Measurements from ENCODE around the gene PIK3C3.
"Not testable (repeated sequence)": the region's sequence is repeated elsewhere in the genome, so short reads cannot be mapped to it uniquely, and the experiment has no call there.

Gene PIK3C3

DNA sequence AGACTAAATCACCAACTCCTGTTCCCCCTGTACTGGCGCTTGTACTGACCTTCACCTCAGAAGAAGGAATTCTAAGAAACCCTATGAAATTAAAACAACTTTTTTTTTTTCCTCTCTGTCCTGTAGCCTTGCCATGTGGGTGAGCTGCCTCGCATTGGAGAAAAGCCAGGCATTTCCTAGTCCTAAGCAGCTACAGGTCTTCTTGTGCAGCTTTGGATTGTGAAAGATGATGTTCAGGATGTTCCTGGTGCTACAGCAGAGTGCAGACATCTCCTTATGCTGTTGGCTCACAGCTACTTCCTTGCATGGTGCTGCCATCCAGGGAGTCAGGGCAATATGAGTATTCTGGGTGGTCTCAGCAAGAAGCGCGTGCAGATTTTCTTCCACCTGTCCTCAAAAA, 11.9 kb downstream of the PIK3C3 start:
- no peak for DNase-seq

DNA sequence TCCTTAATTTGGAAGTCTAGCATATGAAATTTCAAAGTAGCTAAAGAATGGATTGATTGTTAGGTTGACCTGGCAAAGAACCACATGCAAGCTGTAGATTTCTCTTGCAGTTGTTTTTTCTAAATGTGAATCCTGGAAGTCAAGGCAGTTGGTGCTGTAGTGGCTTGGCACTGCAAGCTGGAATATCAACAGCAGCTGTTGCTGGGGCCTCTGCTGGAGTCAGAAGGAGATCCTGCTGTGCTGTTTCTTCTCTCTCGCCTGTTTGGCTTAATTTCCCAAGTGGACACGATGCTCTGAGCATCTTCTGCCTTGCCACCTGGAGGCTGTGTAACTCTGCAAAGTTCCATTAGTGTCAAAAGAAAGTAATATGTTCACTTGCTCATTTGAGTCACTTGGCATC, 12.6 kb downstream of the PIK3C3 start:
- no peak for DNase-seq

DNA sequence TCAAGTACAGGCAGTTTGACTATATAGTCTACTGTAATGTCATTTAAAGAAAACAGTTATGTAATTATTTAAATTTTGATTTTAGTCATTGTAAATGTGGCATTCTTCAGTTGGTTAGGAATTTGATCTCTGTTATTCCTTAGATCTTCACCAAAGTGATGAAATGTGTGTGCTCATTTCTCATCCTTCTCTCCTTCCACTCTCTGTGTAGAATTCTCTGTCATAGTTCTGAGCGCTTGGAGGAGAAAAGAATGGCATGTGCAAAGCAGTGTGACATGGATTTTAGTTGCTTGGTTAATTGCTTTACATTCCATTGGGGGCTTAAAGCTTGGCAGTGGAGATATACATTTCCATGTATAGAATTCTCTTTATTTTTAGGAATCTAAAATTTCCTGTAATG, 14.8 kb downstream of the PIK3C3 start:
- DNase-seq: no peak

DNA sequence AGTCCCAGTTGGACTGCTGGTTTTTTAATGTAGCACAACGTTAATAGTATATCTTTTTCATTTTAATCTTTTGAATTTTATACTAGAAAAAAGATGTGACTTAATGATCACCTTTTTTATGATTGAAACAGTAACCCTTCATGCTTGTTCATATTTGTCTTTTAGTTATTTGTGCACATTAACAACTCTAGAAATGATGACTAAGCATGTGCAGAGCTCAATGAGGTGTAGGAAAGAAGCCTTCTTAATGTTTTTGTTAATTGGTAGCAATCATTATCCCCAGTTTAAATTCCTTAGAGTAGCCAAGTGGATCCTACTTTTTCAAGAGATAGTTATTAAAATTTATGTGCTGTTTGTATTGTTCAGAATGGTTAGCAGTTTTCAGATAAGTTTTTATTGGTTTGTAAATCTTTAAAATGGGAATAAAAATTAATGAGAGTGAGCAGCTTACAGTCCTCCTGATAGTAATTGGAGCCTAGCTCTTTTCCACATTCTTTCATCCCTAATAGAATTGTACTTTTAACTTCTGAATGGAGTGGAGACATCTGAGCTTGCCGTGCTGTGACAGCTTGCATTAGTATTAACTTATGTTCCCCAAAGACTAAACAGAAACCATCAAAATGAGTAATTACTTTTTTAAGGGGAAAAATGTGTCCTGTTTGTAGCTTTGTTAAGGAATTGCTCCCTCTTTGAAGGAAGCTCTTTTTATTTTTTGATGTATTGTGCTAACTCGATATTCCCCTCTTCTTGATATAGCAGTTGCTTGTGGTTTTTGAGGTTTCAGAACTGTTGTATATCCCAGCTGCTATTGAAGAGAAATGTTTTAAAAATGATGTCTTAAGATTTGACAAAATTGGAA, 17.3 kb downstream of the PIK3C3 start:
- no peak for DNase-seq

DNA sequence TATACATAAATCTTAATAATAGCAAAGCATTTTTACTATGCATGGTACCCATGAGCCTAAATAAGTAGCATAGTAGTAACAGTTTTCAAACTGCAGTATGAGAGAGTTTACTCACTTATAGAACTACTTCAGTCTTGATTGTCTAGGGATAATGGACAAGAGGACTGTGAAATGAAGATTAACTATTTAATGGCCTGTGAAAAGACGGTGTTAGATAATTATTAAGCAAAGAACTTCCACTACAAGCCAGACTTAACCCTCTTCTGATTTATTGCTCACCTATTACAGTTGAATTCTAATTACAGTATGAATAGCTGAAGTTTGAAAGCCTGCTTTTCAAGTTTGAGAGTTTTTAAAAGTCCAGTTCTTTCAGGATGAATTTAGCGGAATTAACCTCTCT, 18.9 kb downstream of the PIK3C3 start:
- DNase-seq: no peak

DNA sequence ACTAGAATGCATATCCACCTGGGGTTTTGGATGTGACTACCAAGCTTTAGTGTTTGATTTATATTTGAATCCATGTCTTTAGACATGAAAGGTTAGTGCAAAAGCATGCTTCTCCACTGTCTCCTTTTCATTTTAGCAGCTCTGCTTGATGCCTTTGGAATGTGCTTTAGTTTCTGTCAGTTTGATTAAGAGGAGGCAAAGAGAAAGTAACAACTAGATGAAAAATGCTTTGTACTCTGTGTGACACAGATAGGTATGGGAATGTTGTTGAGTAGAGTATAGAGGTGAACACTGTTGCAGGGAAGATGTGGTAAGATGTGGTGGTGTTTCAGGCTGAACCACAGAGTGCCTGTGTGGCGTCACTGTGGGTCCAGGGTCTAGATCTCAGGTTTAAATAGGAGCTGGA, 19.8 kb downstream of the PIK3C3 start:
- no peak for DNase-seq

DNA sequence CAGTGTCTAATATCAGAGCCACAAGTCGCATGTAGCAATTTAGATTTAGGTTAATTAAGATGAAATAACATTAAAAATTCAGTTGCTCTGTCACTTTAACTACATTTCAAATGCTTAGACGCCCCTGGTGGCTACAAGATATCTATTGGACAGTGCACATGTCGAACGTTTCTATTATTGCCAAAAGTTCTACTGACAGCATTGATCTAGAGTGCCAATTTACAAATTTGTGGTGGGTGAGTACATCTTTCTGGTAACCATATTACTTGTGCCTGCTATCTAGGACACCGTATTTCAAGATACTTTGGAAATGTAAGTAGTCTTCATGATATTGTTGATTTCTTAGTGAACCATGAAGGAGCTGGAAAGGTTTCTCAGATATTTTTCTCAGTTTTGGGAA, 20.2 kb downstream of the PIK3C3 start:
- no peak for DNase-seq

DNA sequence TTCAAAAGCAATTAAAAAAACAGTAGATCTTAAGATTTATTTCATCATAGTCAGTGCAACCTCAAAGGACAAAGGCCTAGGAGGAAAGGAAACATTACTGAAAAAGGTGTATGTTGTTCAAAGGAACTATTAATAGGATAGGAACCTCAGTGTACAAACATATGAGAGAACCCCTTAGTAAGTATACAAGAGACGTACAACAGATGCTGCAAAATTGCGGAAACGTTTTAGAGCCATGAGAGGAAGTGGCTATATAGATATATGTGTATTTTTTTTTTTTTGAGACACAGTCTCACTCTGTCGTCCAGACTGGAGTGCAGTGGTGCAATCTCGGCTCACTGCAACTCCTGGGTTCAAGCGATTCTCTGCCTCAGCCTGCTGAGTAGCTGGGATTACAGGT, 22.2 kb downstream of the PIK3C3 start:
- no peak for DNase-seq

DNA sequence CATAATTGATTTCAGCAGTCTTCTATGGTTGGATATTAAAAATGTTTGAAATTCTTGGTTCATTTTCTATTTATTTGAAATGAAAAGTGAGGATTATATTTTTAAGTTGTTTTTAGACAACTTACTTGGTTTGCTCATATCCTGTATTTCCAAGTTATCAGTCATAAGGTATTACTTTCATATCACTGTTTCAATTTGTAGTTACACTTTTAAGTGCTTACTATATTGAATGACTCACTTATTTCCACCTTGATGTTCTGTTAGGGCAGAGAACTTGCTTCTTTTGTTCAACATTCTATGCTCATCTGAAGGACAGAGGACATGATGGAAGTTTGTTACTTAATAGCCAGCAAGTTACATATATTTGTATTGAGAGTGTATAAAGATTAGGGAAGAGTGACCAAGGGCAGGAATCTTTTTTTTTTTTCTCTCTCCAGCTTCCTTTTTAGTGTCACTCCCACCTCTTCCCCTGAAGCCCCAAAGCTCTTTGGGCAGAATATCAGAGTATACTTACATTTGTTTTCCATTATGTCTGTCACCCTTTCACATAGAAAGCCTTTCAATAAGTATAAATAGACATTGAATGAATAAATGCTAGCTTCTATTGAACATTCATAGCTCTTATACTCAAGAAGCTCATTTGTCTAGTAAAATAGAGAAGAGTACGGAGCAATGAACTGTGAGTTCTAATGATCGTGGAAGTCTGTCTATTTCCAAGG, 28.1 kb downstream of the PIK3C3 start:
- DNase-seq: no peak

DNA sequence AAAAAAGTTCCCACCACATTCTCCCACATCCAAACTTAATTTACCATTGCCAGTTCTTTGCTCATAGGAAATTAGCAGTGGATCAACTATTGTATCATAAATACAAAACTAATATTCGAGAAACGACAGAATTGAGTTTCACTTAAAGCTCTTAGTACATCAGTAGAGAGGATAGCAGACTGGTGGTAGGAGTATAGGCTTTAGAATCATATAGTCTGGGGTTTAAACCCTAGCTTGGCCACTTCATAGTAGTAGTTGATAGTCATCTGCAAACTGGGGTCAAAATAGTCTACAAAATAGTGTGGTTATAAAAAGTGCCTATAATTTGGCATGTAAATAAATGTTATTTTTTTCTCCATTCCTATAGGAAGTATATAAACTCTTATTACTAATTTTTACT, 30.9 kb downstream of the PIK3C3 start:
- no peak for DNase-seq

DNA sequence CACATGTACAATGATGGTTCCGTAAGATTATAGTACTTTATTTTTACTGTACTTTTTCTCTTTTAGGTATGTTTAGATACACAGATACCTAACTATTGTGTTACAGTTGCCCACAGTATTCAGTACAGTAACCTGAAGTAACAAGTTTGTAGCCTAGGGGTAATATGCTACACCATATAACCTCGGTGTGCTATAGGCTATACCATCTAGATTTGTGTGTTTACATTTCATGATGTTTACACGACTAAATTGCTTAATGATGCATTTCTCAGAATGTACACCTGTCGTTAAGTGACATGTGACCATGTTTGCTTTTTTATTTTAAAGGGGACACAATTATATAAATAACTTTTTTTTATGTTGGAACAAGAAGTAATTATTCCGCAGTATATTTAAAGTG, 34.5 kb downstream of the PIK3C3 start:
- DNase-seq: no peak

DNA sequence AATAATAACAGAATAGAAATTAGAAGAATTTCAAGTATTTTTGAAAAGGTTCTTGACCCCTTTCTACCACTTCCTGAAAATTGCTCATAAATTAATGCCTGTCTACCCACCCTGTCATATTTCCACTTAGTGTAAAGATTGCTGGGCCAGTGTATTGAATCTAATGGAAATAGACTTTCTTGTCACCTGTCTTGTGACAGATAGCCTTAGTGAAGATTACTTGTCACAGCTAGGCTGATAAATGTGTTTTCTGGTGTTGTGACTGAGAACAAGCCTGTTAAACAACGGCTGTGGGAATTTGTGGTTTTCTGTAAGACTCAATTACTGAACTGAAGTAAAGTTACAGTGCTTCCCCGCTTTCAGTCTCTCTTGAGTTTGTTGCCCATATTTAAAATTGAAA, 37.0 kb downstream of the PIK3C3 start:
- no peak for DNase-seq

DNA sequence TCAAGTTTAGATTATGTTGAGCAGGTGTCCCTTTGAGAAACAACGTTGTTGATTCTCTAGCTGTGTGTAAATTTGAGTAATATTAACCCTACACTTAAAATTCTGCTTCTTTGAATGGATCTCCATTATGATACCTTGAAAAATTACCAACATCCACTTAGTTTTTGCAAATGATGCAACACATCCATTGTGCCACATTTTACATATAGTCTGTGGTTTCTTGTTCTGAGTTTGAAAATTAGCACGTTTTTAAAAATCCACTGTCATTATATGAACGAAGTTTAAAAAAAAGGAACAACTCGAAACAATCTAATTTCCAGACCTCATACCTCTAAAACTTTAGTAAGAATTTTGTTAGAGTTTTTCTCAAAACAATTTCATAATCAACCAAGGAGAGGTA, 37.7 kb downstream of the PIK3C3 start:
- DNase-seq: no peak

DNA sequence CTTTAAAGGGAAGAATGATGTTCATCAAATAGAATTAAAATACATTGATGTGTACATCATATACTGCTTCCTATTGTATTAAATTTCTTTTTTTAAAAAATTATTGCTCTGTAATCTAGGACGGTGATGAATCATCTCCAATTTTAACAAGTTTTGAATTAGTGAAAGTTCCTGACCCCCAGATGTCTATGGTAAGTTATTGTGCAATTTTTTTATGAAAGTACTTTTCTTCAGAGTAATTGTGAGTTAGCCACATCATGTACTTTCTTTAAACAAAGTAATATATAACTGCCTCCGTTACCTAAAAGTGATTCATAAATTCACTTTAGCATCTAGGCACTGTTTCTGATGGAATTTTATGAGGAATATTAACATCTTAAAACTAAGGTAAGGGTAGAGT, 38.1 kb downstream of the PIK3C3 start:
- no peak for DNase-seq

DNA sequence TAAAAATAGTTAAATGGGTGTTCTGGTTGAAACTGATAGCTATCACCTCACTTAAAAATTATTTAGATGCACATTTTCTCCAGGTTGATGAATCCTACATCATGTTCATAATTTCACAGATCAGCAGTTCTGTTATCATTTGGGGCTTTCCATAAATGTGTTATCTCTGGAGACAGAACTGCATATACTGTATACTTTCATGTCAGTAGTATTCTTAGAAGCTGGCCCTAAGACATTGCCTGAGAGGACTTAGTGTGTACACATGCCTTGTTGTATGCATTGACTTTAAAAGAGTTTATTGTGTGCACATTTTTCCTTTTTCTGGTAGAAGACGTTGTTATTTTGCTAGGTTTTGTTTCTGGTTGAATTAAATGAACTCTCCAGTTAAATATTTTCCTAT, 41.0 kb downstream of the PIK3C3 start:
- DNase-seq: no peak

DNA sequence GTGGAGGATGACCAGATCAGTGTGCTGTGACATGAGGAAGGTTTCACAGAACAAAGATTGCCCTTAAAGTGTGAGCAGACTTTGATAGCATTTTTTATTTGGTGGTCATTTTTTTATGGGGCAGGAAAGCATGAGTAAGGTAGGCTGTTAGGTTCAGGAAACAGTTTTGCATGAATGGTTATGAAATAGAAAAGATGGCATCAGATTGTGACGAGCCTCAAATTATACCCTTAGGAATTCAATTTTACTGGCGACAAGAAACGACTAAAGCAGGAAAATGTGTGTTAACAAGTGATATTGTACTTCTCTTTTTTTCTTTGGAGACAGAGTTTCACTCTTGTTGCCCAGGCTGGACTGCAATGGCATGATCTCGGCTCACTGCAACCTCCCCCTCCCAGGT, 44.7 kb downstream of the PIK3C3 start:
- no peak for DNase-seq

DNA sequence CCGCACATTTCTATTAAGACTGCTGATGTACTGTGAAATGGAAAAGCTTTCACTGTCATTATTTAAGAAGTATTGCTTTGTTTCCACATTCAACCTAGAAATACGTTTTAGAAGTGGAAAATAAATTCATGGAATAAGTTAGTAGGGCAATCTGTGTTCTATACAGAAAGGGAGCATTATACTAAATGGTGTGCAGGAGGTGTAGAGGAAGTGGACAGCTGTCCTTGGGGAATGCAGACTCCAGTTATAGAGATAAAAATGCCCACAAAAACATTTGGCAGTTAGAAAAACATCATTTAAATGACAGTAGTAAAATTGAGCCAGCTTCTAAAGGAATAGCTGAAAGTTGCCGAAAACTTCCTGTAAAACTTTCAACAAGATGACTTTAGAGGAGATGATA, 46.8 kb downstream of the PIK3C3 start:
- DNase-seq: no peak

DNA sequence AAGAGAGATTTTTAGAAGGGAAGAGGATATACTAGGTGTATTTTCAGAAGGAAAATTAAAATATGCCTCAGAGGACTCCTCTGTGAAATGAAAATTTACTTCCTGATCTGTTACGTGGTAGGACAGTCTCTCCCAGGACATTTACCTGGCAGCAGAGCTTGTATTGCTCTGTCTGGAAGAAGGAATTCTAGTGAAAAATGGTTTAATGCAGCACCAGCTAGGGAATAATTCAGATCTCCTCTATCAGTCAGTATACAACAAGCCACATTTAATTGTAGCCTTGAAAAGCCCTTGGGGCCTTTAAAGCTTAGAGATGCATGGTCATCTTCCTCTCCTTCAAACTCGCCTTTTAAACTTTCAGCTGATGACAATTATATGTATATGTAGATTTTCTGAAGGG, 49.6 kb downstream of the PIK3C3 start:
- no peak for DNase-seq

DNA sequence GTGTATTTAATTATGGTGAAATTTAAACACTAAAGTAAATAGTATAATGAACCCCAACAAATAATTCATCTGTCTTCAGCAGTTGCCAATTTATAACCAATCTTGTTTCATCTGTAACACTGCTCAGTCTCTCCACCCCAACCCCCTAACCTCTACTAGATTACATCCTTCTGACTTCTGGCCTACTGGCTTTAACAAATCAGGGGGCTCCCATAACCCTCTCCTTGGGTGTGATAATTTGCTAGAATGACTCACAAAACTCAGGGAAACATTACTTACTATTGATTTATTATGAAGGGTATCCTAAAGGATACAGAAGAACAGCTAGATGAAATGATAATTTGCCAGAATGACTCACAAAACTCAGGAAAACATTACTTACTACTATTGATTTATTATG, 50.7 kb downstream of the PIK3C3 start:
- DNase-seq: no peak

DNA sequence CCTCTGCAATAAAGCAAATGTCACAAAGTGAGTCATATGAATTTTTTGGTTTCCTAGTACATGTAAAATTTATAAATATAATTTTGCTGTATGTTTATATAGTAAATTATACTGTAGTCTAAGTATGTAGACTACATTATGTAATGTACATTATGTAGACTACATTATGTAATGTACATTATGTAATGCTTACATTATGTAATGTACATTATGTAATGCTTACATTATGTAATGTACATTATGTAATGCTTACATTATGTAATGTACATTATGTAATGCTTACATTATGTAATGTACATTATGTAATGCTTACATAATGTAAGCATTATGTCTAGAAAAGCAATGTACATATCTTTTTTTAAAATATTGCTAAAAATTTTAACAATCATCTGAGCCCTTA, 54.4 kb downstream of the PIK3C3 start:
- not testable (repeated sequence) for DNase-seq

DNA sequence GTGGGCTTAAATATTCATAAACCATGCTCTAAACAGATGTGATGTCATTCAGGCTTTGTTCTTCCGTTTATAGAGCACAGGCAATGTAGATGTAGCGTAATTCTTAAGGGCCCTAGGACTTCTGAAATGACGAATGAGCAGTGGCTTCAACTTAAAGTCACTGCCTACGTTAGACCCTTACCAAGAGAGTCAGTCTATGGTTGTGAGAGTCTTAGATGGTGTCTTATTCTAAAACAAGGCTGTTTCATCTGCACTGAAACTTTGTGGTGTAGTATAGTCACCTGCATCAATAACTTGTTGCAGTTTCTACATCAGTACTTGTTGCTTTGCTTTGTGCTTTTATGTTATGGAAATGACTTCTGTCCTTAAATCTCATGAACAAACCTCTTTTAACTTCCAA, 56.0 kb downstream of the PIK3C3 start:
- no peak for DNase-seq

DNA sequence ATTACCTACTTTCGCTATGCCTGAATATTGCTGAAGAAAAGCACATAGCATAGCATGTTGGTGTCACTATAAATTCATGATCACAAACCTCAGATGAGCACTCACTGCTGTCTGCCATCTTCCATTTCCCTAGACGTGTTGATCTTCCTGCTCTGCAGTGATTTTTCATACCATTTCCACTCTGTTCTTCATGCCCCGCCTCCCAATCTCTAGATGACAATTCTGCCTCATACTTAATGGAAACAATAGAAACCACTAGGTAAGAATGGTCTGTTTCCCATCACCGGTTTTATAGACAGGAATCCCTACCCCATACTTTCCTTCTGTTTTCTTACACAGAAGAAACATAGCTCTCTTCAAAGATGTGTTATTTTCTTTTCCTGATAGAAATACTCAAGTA, 63.8 kb downstream of the PIK3C3 start:
- no peak for DNase-seq

DNA sequence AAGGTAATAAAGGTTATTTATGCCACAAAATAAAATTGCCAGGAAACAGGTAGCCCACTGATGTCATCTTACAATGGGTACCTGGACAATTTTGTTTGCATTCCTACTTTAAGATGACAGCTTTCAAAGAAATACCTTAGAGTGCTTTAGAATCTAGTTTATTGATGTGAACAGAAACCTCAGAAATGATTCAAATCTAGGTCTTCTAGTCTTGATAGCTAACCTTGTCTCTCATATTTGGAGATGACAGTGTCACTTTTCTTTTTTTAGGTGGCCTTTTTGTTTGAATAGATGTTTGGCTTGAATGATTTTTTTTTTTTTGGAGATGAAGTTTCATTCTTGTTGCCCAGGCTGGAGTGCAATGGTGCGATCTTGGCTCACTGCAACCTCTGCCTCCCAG, 69.1 kb downstream of the PIK3C3 start:
- DNase-seq: no peak

DNA sequence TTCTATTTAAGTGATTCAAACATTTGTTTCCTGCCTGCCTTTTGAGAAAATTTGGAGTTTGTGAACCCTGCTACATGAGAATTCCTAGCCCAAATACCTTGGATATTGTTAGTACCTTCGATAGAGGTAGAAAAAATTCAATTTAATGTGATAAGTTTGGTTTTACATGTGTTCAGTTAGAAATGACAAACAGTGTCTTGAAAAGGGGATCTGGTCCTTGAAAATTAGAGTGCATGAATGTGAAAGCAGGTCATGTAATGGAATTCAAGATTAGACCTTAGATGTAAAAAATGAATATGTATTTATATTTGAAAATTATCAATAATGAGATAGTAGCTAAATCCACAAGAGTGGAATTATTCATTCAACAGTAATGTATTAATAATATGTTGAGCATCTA, 70.5 kb downstream of the PIK3C3 start:
- DNase-seq: no peak

Data from islet precursor cell (in vitro differentiated cells).